ENCODE results near the gene ARSJ.
"Not testable (repeated sequence)": the region's sequence is repeated elsewhere in the genome, so short reads cannot be mapped to it uniquely, and the experiment has no call there.

ARSJ gene

DNA sequence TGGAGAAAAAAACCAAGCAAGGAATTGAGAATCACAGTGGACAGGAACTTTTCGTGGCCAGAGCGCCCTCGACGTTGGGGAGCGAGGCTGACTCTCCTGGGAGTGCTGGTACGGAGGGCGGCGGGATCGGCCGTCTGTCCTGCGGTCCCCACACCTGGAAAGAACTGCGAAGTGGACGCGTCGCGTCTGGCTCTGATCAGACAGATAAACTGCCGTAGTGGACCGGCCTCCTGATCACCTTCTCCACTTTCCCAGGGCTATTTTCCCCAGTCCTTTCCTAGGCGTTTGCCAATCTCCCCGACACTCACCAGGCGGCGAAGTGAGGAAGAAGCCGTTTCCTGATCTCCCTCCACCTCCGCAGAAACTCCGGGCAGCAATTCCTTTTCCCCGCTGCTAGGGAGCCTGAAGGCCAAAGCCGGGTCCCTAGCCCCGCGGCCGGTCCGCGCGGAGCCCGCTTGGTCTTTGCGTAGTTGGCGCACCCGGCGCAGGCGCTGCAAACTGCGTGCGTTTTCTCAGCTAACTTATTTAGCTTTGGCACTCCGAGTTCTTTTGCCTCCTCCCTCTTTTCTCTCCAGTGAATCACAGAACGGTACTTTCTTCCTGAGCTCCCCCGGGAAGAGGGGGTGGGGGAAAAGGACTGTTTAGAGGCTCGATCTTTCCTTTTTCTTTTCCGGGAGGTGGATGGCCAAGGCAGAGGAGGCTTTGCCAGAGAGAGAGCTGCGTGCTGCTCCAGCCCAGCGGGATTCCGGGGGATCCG lies at the start of gene ARSJ:
Gene ARSJ (minus strand): TSS at position 500 of the 757 bp plus-strand sequence. CDS start 813 bp downstream, outside the sequence.
- peak; percentile 18 for DNase-seq

DNA sequence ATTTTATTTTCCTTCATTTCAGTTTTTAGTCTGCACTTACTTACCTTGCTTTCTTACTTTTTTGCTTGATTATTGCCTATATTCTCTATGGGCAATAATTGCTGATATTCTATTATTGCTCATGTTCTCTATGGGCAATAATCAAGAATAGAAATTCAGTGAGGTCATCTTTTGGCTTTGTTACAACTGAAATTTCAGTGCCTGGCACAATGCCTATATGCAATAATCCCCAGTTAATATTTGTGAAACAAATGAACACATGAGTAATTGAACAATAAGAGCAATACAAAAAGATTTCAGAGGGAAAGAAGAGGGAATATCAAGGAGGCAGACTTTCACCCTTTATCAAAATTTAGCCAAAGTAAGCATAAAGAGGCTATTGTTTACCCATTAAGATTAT lies 48.6 kb upstream of the ARSJ start:
- no peak for DNase-seq

DNA sequence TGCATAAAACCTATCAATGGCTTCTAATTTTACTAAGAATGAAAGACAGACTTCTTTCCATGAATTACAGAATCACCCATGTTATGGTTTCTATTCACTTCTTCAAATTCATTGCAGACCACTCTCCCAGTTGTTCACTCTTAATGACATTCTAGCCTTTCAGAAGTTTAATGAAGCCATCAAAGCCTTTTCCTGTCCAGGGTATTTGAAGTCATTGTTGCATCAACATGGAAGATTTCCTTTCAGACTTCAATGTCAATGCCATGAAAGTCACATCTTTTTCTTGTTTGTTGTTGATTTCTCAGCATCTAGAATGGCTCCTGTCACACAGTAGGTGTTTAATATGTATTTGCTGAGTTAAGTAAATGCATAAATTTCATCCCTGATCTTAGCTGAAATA lies 48.1 kb upstream of the ARSJ start:
- no peak for DNase-seq

GRCh38 chr4:114026447-114026846 lies 47.0 kb upstream of the ARSJ start:
- no peak for DNase-seq

DNA sequence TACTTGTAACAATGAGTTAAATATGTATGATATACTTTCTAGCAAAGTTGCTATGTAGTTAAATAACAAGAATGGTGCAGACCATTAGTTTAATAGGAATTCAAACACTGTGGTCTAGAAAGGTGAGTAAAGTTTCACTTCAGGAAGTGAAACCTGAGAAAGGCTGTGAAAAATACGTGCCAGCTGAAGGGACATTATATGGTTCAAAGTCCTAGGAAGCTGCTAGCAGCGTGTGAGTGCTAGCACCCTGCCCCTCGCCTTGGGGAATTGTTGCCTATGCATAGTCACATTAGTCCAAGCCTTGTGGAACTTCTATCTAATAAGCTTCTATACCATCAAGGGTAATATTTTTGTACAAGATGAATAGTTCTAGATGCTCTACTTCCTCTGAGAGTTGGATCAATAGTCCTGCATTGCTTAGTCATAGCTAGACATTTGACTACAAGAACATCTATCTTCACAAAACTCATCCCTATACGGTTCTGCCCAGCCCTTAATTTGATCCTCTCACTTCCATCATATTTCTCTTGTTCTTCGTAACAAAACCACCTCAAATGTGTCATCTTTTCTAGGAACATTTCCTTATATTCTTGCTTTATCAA lies 45.8 kb upstream of the ARSJ start:
- DNase-seq = no peak

- no peak for DNase-seq
Measured at GRCh38 chr4:114021451-114021850, 42.0 kb upstream of the ARSJ start.

GRCh38 chr4:114019969-114020358 lies 40.5 kb upstream of the ARSJ start:
- DNase-seq = no peak

GRCh38 chr4:114019276-114019968 lies 40.0 kb upstream of the ARSJ start:
- DNase-seq = no peak

GRCh38 chr4:114017120-114017917 lies 37.9 kb upstream of the ARSJ start:
- no peak for DNase-seq

DNA sequence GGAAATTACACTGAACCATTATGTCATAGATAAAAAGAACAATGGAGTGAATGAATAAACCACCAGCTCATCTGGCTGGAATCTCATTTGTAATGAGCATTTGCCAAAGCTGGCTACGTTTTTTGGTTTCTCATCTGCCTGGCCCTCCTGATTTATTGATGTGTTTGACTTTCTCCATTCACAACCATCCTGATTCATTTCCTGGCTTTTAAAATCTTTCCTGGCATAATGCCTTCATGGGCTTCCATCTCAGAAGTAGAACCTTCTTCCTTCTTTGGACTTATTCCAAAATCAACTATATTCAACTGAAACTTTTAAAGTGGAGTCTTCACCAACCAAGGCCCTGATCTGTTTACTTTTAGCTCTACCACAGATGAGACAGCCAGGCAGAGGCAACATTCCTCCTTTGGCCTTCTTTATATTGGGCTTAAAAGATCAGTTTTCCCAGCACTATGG lies 36.0 kb upstream of the ARSJ start:
- no peak for DNase-seq

GRCh38 chr4:114013201-114013600 lies 33.8 kb upstream of the ARSJ start:
- DNase-seq = not testable (repeated sequence)

- no peak for DNase-seq
Measured at GRCh38 chr4:114012749-114013148, 33.3 kb upstream of the ARSJ start.

DNA sequence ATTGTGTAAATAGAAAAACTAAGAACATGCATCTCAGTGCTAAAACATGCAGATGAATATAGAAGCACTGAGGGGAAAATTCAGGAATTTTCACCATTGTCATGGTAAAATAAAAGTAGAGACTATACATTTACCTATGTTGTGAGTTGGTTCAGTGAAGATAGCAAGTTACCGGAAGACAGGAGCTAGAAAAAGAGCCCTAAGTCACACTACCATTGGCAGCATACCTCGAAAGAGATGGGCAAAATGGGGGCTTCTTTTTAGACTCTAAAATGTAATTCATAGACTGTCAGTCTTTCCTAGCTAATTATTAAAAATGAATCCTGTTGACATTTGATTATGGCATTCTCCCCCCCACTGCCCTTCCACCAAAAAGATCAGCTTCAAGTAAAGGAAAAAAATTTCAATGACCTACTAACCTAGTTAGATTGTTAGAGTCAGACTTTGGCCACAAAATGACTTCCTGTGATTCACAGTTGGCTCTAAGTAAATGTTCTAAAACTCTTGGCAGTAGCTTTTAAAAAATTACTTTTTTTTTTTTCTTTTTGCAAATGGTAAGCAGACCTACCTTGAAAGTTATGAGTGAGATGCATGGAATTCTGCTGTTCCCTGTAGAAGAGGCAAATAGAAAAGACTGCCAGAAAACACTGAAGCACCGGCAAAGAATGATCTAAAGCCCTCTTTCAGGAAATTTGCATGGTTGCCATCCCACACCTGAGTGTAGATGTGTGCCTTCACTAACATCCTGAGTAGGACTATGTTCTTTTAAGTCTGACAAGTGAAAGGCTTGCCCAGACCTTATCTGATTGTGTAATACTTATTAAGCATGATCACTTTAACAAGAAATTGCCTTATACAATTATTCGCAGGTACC lies 26.4 kb upstream of the ARSJ start:
- DNase-seq = no peak

DNA sequence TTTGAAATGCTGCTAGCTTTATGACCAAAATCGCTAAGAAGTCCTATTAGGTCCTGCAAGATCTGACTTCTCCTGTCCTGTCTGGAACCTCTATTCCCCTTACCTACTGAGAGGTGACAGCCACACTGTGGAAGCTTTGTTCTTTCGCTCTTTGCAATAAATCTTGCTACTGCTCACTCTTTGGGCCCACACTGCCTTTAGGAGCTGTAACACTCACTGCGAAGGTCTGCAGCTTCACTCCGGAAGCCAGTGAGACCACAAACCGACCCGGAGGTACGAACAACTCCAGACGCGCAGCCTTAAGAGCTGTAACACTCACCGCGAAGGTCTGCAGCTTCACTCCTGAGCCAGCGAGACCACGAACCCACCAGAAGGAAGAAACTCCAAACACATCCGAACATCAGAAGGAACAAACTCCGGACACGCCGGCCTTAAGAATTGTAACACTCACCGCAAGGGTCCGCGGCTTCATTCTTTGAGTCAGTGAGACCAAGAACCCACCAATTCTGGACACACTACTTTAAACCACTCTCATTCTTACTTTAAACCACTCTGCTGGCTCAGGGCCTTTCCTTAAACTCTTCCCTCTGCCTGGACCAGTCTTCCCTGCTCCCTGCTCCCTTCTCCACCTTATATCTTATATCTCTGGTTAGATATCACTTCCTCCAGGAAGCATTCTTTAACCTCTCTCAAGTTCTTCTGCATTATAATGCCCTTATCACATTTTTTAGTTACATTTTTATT lies 25.2 kb upstream of the ARSJ start:
- DNase-seq = not testable (repeated sequence)

DNA sequence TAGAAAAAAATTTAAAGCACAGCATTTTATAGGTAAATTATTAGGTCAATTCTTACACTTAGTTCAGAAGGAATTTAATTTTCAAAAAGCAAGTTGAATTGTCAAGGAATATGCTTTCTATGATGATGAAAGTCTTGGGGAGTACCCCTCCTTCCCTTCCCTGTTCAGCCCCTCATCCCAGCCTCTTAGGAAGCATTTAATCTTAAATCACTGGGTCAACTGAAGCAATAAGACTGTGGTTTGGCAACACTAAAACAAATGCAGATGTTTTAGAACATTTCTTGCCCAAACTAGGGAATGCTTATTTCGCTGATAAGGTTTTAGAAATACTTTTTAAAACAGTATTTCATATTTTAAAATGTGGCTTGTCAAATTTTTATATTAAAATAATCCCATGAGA lies 19.1 kb upstream of the ARSJ start:
- no peak for DNase-seq

DNA sequence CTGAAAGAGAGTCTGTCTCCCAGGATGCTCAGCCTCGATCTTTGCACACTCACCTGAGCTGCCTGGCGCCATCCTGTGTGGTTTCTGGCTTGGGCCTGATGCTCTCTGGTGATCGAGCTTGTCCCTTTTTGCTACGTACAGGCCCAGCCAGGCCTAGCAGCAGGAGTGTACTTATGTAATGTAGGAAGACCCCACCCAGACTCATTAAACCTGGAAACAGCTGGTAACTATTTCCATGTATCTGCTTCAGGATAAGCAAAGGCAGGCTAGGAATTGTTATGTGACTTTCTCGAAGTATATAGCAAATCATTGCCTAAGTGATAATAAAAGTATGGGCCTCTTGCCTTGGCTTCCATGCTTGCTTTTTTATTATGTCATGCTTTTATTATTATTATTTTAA lies 18.6 kb upstream of the ARSJ start:
- no peak for DNase-seq

DNA sequence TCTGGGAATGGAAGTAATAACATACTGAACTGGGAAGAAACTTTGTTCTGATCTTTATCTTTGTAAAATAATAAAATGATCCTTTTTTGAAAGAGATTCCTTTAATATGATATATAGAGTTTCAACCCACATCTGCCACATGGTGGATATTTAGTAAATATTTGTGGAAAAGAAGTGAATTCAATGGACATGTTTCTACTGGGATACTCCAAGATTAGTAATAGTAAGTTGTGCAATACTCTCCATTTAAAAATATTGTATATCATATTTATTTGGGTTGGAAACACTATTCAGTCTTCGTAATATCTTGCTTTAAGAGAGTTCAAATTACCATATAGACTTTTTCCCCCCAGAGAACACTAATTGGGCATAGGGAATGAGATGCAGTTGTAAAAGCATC lies 17.8 kb upstream of the ARSJ start:
- DNase-seq = no peak

DNA sequence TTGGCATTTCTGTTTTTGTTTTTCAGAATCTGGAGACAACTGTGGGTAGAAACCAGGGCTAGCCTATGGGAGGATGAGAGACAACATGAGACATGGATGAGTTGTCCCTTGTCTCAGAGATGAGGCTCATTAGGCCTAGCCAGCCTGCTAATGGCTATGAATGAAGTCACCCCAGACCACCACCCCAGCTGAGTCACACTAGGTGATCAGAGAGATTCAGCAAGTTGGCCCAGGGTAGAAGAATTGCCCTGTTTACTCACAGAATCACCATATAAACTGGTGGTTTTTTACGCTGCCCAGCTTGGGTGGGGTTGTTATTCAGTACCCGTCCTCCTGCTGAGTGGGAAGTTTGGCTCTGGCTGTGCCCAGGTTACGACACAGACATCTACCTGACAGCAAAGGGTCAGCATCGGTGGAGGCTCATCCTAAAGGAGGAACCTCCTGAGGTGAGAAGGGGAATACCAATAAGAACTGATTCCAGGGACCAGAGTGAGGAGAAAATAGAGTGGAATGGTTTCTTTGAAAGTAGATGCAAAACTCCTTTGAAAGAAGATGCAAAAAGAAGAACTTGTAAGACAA lies 17.2 kb upstream of the ARSJ start:
- DNase-seq = no peak

DNA sequence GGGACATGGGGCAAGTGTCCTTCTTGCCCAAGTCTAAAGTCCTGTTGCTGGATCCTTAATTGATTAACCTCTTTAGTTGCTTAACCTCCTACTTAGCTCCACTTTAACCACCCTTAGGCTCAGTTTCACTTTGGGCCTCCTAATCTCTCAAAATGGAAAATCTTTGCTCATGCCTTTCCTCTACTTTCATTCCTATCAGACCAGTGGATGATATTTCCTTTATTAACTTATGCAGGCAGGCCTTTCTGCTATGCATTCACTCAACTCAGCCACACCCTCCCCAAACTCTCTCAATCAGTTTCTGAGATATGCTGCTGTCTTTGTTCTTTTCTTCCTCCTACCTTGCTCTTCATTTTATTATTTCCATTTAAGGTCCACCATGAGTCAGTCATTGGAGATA lies 14.4 kb upstream of the ARSJ start:
- no peak for DNase-seq

DNA sequence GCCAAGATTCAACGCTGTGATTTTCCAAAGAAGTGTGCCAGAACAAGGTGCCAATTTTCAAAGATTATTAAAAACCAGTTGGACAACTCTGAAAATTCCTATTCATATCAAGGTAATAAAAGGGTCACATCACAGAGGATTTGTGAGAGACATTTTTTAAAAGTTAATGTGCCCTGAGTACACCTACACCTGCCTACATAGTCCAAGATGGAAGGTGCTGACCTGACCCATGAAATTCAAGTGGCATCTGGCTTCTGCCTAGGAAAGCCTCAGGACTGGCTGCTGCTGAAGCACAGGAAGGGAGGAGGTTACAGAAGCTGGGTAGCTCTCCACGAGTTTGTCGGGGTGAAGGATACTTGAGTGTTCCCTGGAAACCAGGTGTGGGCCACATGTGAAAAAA lies 11.4 kb upstream of the ARSJ start:
- no peak for DNase-seq

DNA sequence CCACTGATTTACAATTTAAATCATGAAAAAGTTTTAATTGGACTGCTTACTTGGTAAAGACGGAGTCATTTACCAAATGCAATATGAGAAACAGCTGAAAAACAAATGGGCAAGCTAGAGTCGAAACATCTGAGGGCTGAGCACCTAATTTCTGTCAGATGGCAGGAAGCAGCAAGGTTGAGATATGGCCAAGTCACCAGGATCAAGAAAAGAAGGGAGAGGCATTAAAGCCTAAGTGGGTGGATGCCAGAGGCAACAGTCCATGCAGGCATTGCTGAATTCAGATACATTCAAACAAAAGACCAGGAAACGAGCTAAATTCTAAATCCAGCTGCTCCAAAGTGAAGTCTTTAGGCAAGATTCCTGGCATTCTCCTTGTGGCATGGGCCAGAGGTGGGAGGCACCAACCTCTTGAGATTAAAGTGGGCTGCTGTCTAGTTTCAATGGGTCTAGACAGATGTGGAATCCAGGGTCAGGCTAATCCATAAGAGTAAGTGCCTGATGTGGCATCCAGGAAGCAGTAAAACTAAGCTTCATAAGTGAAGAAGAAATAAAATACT lies 8.0 kb upstream of the ARSJ start:
- DNase-seq = no peak

Measured in stimulated activated CD4-positive, alpha-beta T cell treated with anti-CD3 and anti-CD28 coated beads, Interleukin-4, amount 100 ng/mL, for 24 hours (primary cell).